Measurements from ENCODE around the gene BTAF1. TPM values are rescaled to one million over a fixed set of nuclear protein-coding genes. Genes with fewer than 3 reads are reported as not detected.
A peak's percentile ranks its signal among the peaks of the same experiment; 100 is the strongest.

BTAF1 gene
- 47.4 and 51.0 TPM in 2 replicates for total RNA-seq

DNA sequence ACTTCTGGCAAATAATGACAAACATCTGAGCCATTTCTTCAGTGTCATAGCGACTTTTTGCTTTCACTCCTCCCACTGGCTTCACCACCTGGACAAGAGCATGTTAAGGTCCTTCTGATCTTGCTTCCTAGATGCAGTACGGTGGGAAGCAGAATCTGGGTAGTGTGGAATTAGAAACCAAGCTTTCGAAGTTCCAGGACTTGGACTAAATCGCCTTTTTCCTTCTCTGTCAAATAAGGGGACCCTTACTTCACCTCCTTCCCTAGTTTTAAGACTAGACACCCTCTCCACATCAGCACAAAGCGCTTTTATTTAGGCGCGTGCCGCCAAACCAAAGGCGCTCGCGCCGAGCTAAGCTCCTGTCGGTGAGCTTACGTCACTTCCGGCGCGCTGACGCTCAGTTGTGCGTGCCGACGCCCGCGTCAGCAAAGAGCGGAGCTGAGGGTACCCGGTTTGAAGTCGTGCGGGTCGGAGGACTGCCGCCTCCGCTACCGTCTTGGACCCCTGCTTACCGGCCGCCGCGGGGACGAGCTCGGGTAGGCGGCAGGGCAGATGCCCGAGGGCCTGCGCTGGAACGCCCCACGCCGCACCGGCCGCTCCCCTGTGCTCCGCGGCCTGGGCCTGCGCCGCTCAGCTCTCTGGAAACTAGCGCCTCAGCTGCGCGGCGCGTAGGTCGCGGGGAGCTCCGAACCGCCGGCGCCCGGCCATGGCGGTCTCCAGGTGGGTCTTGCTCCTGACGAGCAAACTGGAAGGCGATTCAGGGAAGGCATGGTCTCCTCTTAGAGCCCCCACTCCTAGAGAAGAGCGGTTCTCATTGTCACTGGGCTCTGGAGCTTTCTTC lies at the start of gene BTAF1:
Gene BTAF1, plus strand, starts transcription at position 400 of the 841 bp plus-strand sequence. Its CDS starts 307 bp downstream, at position 707.
- Histone ChIP-seq H3K27me3 (ENCODE audit: insufficient read depth, low read length) (no peaks in the 10 kb centered on the region), H2AFZ (ENCODE audit: low read length) (peak within 1 kb of the TSS; percentile 99), H3K4me1 (ENCODE audit: insufficient read depth, low read length) (peaks cover 10% of the 10 kb centered on the region), H4K20me1 (ENCODE audit: insufficient read depth, low read length) (peaks cover 13% of the 10 kb centered on the region), H3K79me2 (ENCODE audit: insufficient read depth, low read length) (peaks cover 50% of the 10 kb centered on the region), H3K4me3 (ENCODE audit: insufficient read depth, low read length) (peak within 1 kb of the TSS; percentile 97), H3K27ac (ENCODE audit: low read depth, low read length) (peak within 1 kb of the TSS; percentile 99), H3K36me3 (ENCODE audit: insufficient read depth, low read length) (no peaks in the 10 kb centered on the region), H3K9me3 (ENCODE audit: low read depth, low read length) (peaks cover 1% of the 10 kb centered on the region), H3K4me2 (ENCODE audit: insufficient read depth, low read length) (peak within 1 kb of the TSS; percentile 94)
- DNase-seq (ENCODE audit: insufficient read length, low spot score, missing footprints): peak; percentile 94
- TF ChIP-seq, protein P1, sequence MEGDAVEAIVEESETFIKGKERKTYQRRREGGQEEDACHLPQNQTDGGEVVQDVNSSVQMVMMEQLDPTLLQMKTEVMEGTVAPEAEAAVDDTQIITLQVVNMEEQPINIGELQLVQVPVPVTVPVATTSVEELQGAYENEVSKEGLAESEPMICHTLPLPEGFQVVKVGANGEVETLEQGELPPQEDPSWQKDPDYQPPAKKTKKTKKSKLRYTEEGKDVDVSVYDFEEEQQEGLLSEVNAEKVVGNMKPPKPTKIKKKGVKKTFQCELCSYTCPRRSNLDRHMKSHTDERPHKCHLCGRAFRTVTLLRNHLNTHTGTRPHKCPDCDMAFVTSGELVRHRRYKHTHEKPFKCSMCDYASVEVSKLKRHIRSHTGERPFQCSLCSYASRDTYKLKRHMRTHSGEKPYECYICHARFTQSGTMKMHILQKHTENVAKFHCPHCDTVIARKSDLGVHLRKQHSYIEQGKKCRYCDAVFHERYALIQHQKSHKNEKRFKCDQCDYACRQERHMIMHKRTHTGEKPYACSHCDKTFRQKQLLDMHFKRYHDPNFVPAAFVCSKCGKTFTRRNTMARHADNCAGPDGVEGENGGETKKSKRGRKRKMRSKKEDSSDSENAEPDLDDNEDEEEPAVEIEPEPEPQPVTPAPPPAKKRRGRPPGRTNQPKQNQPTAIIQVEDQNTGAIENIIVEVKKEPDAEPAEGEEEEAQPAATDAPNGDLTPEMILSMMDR (IDR thresholded peaks at IDR 0.05; ENCODE audit: extremely low read depth, low read depth, low read length): no peak

DNA sequence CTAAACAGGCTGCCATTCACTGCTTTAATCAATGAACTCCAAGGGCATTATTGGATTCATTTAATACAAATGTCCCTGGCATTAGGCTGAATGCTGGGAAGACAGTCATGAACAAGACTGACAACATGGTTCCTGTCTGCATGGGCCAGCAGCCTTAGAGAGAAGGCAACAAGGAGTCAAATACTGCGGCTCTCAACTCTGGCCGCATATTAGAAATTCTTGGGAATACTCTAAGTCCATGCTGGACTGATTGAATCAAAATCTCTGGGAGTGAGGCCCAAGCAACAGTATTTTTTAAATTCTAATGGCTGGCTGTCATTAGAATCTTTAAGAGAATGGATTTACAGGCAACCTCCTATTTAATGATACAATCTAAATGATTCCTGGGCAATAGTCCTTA lies 48.4 kb upstream of the BTAF1 start:
- Histone ChIP-seq H3K27me3 (ENCODE audit: insufficient read depth, low read length) (no peaks in the 10 kb centered on the region), H3K79me2 (ENCODE audit: insufficient read depth, low read length) (no peaks in the 10 kb centered on the region), H3K36me3 (ENCODE audit: insufficient read depth, low read length) (no peaks in the 10 kb centered on the region), H4K20me1 (ENCODE audit: insufficient read depth, low read length) (no peaks in the 10 kb centered on the region), H3K4me3 (ENCODE audit: insufficient read depth, low read length) (no peak overlapping the region), H3K4me1 (ENCODE audit: insufficient read depth, low read length) (no peaks in the 10 kb centered on the region), H2AFZ (ENCODE audit: low read length) (no peak overlapping the region), H3K4me2 (ENCODE audit: insufficient read depth, low read length) (no peak overlapping the region), H3K27ac (ENCODE audit: low read depth, low read length) (no peak overlapping the region), H3K9me3 (ENCODE audit: low read depth, low read length) (no peaks in the 10 kb centered on the region)
- TF ChIP-seq, protein P1 (IDR thresholded peaks at IDR 0.05; ENCODE audit: extremely low read depth, low read depth, low read length): no peak
- no peak for DNase-seq (ENCODE audit: insufficient read length, low spot score, missing footprints)

DNA sequence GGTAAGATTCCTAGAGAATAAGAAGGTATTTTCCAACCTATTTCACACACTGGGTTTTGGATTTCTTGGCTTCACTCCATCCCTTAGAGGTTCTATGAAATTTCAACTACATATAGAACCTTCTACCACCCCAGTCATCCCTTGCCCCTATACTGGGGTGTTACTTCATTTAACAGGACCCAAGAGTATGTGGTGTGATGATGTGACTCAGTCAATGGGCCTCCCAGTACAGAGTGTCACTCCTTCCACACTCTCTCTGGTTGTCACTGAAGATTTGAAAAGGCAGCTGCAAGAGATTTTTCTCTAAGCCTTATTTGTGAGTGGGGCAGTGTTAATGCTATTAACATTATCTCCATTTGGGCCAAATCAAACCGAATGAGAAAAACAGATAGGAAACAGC lies 47.8 kb upstream of the BTAF1 start:
- TF ChIP-seq, protein P1 (IDR thresholded peaks at IDR 0.05; ENCODE audit: extremely low read depth, low read depth, low read length): no peak
- no peaks in the 10 kb centered on the region for H3K4me1 ChIP-seq (ENCODE audit: insufficient read depth, low read length)
- H3K9me3 ChIP-seq (ENCODE audit: low read depth, low read length): no peaks in the 10 kb centered on the region
- H2AFZ ChIP-seq (ENCODE audit: low read length): no peak overlapping the region
- H3K36me3 ChIP-seq (ENCODE audit: insufficient read depth, low read length): no peaks in the 10 kb centered on the region
- no peaks in the 10 kb centered on the region for H3K27me3 ChIP-seq (ENCODE audit: insufficient read depth, low read length)
- no peak overlapping the region for H3K4me3 ChIP-seq (ENCODE audit: insufficient read depth, low read length)
- no peak for DNase-seq (ENCODE audit: insufficient read length, low spot score, missing footprints)
- no peaks in the 10 kb centered on the region for H3K79me2 ChIP-seq (ENCODE audit: insufficient read depth, low read length)
- no peak overlapping the region for H3K27ac ChIP-seq (ENCODE audit: low read depth, low read length)
- no peaks in the 10 kb centered on the region for H4K20me1 ChIP-seq (ENCODE audit: insufficient read depth, low read length)
- H3K4me2 ChIP-seq (ENCODE audit: insufficient read depth, low read length): no peak overlapping the region

DNA sequence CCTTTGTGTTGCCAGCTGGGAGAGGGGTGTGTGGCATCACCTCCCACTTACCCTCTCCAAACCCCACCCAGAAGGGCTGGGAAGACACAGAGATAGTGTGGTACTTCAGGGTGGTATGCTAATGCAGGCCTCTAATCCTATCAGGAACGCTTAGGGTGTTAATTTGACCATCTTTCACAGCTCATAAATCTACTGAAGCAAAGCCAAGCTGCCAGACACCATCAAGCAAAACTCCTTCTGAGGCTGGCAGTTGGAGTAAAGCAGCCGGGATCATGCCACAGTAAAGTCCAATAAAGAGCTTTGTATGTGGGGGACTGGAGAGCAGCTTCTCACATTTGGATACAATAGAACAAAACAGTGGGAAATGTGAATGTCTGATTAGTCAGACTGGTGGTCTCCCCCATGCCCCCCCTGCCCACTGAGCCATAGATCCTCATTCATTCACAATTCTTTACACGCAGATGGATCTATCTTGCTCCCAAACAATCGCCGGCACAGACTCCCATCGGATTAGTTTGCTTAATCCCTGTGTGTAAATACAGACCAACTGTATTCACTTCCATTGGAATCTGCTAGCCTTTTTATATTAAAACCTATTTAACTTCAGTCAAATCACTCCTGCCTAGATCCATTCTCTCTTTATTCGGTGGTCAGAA lies 43.9 kb upstream of the BTAF1 start:
- Histone ChIP-seq H3K4me1 (ENCODE audit: insufficient read depth, low read length) (peaks cover 13% of the 10 kb centered on the region), H3K4me3 (ENCODE audit: insufficient read depth, low read length) (no peak overlapping the region), H4K20me1 (ENCODE audit: insufficient read depth, low read length) (no peaks in the 10 kb centered on the region), H3K9me3 (ENCODE audit: low read depth, low read length) (no peaks in the 10 kb centered on the region), H3K4me2 (ENCODE audit: insufficient read depth, low read length) (no peak overlapping the region), H3K36me3 (ENCODE audit: insufficient read depth, low read length) (no peaks in the 10 kb centered on the region), H3K79me2 (ENCODE audit: insufficient read depth, low read length) (no peaks in the 10 kb centered on the region), H2AFZ (ENCODE audit: low read length) (peak overlapping the region; percentile 31), H3K27me3 (ENCODE audit: insufficient read depth, low read length) (no peaks in the 10 kb centered on the region), H3K27ac (ENCODE audit: low read depth, low read length) (no peak overlapping the region)
- no peak for DNase-seq (ENCODE audit: insufficient read length, low spot score, missing footprints)
- TF ChIP-seq, protein P1 (IDR thresholded peaks at IDR 0.05; ENCODE audit: extremely low read depth, low read depth, low read length): no peak

Data from osteoblast (primary cell).